Measurements from ENCODE around the gene GLCCI1.

GLCCI1 gene

GRCh38 chr7:8134089-8134733 is 165.6 kb downstream of the GLCCI1 start:
- FAIRE-seq, result no peak

- FAIRE-seq, result no peak
Measured at GRCh38 chr7:8135417-8135816, 166.8 kb downstream of the GLCCI1 start.

- FAIRE-seq, result no peak
Measured at GRCh38 chr7:8136051-8136730, 167.6 kb downstream of the GLCCI1 start.

Measured in TTC549 (cell line).